ENCODE data around the gene COL5A3.
A peak's percentile ranks its signal among the peaks of the same experiment; 100 is the strongest.

GRCh38 chr19:10000171-10000826 lies 10.0 kb downstream of the COL5A3 start:
- TF ChIP-seq POLR2AphosphoS5 (IDR thresholded peaks at IDR 0.05) (no peak), CTCF (IDR thresholded peaks at IDR 0.05 in 8 of 11, conservative IDR thresholded peaks at IDR 0.05 in 3 of 11) (peak in 10 of 11 experiments; percentile 28 to 72 (median 48))

Measured in spleen (tissue), 7 donors.